H1 (cell line): Measurements from ENCODE around the gene CDK8. TPM values are rescaled to one million over a fixed set of nuclear protein-coding genes. Genes with fewer than 3 reads are reported as not detected.

Experiments
- CTCF ChIA-PET: fragments of 300-600 bp; sonication (Branson Sonifier 250); formaldehyde crosslinking; loops from one replicate; lab custom pipeline; 2021; ENCODE audit not compliant: partially characterized antibody; lab: Charles Lee
- POLR2A ChIA-PET: fragments of 300-600 bp; sonication (Branson Sonifier 250); formaldehyde crosslinking; loops from one replicate; lab custom pipeline; 2021; ENCODE audit warnings: inconsistent platforms; ENCODE audit not compliant: partially characterized antibody; lab: Charles Lee
- DNase-seq, 2 experiments: peaks; one replicate each; pipeline versions ENCODE4 v3.0.0 to v3.0.0-alpha.2; 2010 to 2022; ENCODE audit warnings: low spot score in 2 of 2, low read depth in 1 of 2, mixed read lengths in 1 of 2
- FAIRE-seq: peaks from 2 replicates; lab custom pipeline; 2011; peaks lifted over from hg19 to GRCh38; lab: Jason Lieb, UNC
- H2AFZ ChIP-seq: 2 replicates; pipeline ENCODE4 v1.8.1; 2012; ENCODE audit warnings: low read length, inconsistent platforms
- H2AK5ac ChIP-seq: 2 replicates; pipeline ENCODE4 v1.6.1; 2013; ENCODE audit warnings: low read depth, low read length
- H2BK120ac ChIP-seq: replicated peaks from 2 replicates; pipeline ENCODE3; 2013; ENCODE audit warnings: low read depth, low read length, inconsistent platforms
- H2BK12ac ChIP-seq: 2 replicates; pipeline ENCODE4 v1.6.1; 2013; ENCODE audit warnings: low read depth, low read length
- H2BK15ac ChIP-seq: 2 replicates; pipeline ENCODE4 v1.6.1; 2013; ENCODE audit warnings: low read length
- H2BK20ac ChIP-seq: 2 replicates; pipeline ENCODE4 v1.6.1; 2013; ENCODE audit warnings: low read length
- H2BK5ac ChIP-seq: 2 replicates; pipeline ENCODE4 v1.6.1; 2013; ENCODE audit warnings: low read depth, low read length
- H3K14ac ChIP-seq: 2 replicates; pipeline ENCODE4 v1.6.1; 2013; ENCODE audit warnings: inconsistent platforms; ENCODE audit not compliant: insufficient read length
- H3K18ac ChIP-seq: 2 replicates; pipeline ENCODE4 v1.6.1; 2013; ENCODE audit warnings: low read length; ENCODE audit errors: extremely low read depth
- H3K23ac ChIP-seq: 2 replicates; pipeline ENCODE4 v1.6.1; 2013; ENCODE audit warnings: inconsistent platforms; ENCODE audit not compliant: insufficient read length
- H3K23me2 ChIP-seq: 2 replicates; pipeline ENCODE4 v1.6.1; 2013; ENCODE audit warnings: low read depth, low read length
- H3K27ac ChIP-seq: 2 replicates; pipeline ENCODE4 v1.6.1; 2011; ENCODE audit warnings: low read depth, low read length, inconsistent platforms
- H3K27me3 ChIP-seq, 4 experiments: replicated peaks in 1 of 4; 1 replicate in 1 of 4; 2 replicates in 3 of 4; pipeline versions ENCODE4 v1.6.1 to v1.8.1; 2011 to 2013; ENCODE audit warnings: low read length in 3 of 4, mild to moderate bottlenecking in 3 of 4, inconsistent platforms in 2 of 4, mixed read lengths in 2 of 4, moderate library complexity in 1 of 4; ENCODE audit not compliant: control insufficient read depth in 3 of 4, insufficient read depth in 3 of 4; ENCODE audit errors: extremely low read depth in 1 of 4
- H3K36me3 ChIP-seq, 4 experiments: 2 replicates each; pipeline versions ENCODE4 v1.6.1 to v1.8.1; 2011 to 2013; ENCODE audit warnings: mild to moderate bottlenecking in 4 of 4, low read length in 3 of 4, moderate library complexity in 2 of 4, control low read depth in 1 of 4, inconsistent platforms in 1 of 4; ENCODE audit not compliant: insufficient read depth in 4 of 4, control insufficient read depth in 2 of 4
- H3K4ac ChIP-seq: replicated peaks from 2 replicates; pipeline ENCODE3; 2013; ENCODE audit warnings: low read length, low read depth, mixed read lengths, inconsistent platforms; ENCODE audit not compliant: insufficient read length
- H3K4me1 ChIP-seq, 4 experiments: replicated peaks in 1 of 4; 1 replicate in 1 of 4; 2 replicates in 3 of 4; pipeline versions ENCODE4 v1.6.1 to v1.8.1; 2011 to 2013; ENCODE audit warnings: low read length in 3 of 4, inconsistent platforms in 2 of 4, mixed read lengths in 1 of 4; ENCODE audit not compliant: insufficient read depth in 4 of 4, control insufficient read depth in 3 of 4
- H3K4me2 ChIP-seq, 2 experiments: 2 replicates each; pipeline versions ENCODE4 v1.6.1 to v1.8.1; 2011 to 2013; ENCODE audit warnings: low read depth in 2 of 2, low read length in 2 of 2, control low read depth in 1 of 2, inconsistent platforms in 1 of 2, mild to moderate bottlenecking in 1 of 2; ENCODE audit not compliant: insufficient read depth in 1 of 2
- H3K4me3 ChIP-seq, 4 experiments: fragments of 200-600, 300-600 bp in 1 of 4; sonication (generic), shearing (Covaris generic), sonication (Bioruptor Twin) in 1 of 4; 2 replicates each; pipeline versions ENCODE4 v1.5.1 to v1.8.1; 2011 to 2016; ENCODE audit warnings: low read length in 4 of 4, low read depth in 3 of 4, control low read depth in 2 of 4, inconsistent platforms in 2 of 4, mild to moderate bottlenecking in 2 of 4, mixed read lengths in 1 of 4, moderate library complexity in 1 of 4; ENCODE audit not compliant: insufficient read depth in 2 of 4; ENCODE audit errors: extremely low read depth in 1 of 4
- H3K56ac ChIP-seq: replicated peaks from 2 replicates; pipeline ENCODE3; 2013; ENCODE audit warnings: low read depth, mild to moderate bottlenecking, mixed read lengths, low read length, inconsistent platforms; ENCODE audit not compliant: insufficient read length
- H3K79me1 ChIP-seq: 2 replicates; pipeline ENCODE4 v1.6.1; 2013; ENCODE audit warnings: low read depth, low read length, control low read depth
- H3K79me2 ChIP-seq, 2 experiments: 2 replicates each; pipeline versions ENCODE4 v1.6.1 to v1.8.1; 2012 to 2013; ENCODE audit warnings: low read length in 2 of 2, mild to moderate bottlenecking in 2 of 2, inconsistent platforms in 1 of 2; ENCODE audit not compliant: insufficient read depth in 2 of 2, control insufficient read depth in 1 of 2
- H3K9ac ChIP-seq, 4 experiments: replicated peaks in 1 of 4; 1 replicate in 1 of 4; 2 replicates in 3 of 4; pipeline versions ENCODE4 v1.6.1 to v1.8.1; 2011 to 2013; ENCODE audit warnings: low read depth in 3 of 4, low read length in 3 of 4, control low read depth in 2 of 4, mild to moderate bottlenecking in 2 of 4, moderate library complexity in 2 of 4, inconsistent platforms in 1 of 4; ENCODE audit errors: extremely low read depth in 1 of 4
- H3K9me3 ChIP-seq, 2 experiments: 2 replicates each; pipeline versions ENCODE4 v1.6.1 to v1.8.1; 2012 to 2013; ENCODE audit warnings: mild to moderate bottlenecking in 2 of 2, moderate library complexity in 2 of 2, control low read depth in 1 of 2, inconsistent platforms in 1 of 2, low read depth in 1 of 2, low read length in 1 of 2, mixed read lengths in 1 of 2; ENCODE audit not compliant: insufficient read depth in 2 of 2
- H4K20me1 ChIP-seq, 2 experiments: replicated peaks in 1 of 2; 2 replicates each; pipeline versions ENCODE3 to v1.8.1; 2011 to 2013; ENCODE audit warnings: inconsistent platforms in 2 of 2, low read length in 2 of 2, mild to moderate bottlenecking in 1 of 2; ENCODE audit not compliant: insufficient read depth in 2 of 2, control insufficient read depth in 1 of 2
- H4K5ac ChIP-seq: 2 replicates; pipeline ENCODE4 v1.6.1; 2013; ENCODE audit warnings: low read length, low read depth, mixed read lengths, inconsistent platforms; ENCODE audit not compliant: insufficient read length
- H4K8ac ChIP-seq: 2 replicates; pipeline ENCODE4 v1.8.0; 2013; ENCODE audit warnings: mild to moderate bottlenecking, moderate library complexity, low read length, inconsistent platforms; ENCODE audit not compliant: insufficient read depth; ENCODE audit errors: extremely low read depth
- H4K91ac ChIP-seq: replicated peaks from 2 replicates; pipeline ENCODE3; 2013; ENCODE audit warnings: low read length, mixed read lengths, inconsistent platforms; ENCODE audit not compliant: insufficient read length
- CTBP2 ChIP-seq: IDR thresholded peaks from 2 replicates; pipeline ENCODE4 v1.7.0; 2011; ENCODE audit warnings: borderline replicate concordance, mild to moderate bottlenecking, moderate library complexity, mixed read lengths, low read length; ENCODE audit not compliant: insufficient read depth, insufficient read length
- E2F6 ChIP-seq: IDR thresholded peaks from 2 replicates; pipeline ENCODE4 v1.6.1; 2012; ENCODE audit warnings: inconsistent platforms
- EP300 ChIP-seq, 2 experiments: IDR thresholded peaks; 1 replicate in 1 of 2; 2 replicates in 1 of 2; pipeline ENCODE4 v1.6.1; 2011 to 2012; ENCODE audit warnings: low read depth in 2 of 2, low read length in 2 of 2, mild to moderate bottlenecking in 2 of 2, borderline replicate concordance in 1 of 2, inconsistent platforms in 1 of 2, moderate library complexity in 1 of 2
- JUN ChIP-seq: IDR thresholded peaks from 2 replicates; pipeline ENCODE4 v1.6.1; 2011; ENCODE audit warnings: low read depth, mild to moderate bottlenecking, improper control_type of control experiment, low read length
- KDM5A ChIP-seq: fragments of 200-600 bp; IDR thresholded peaks from 2 replicates; pipeline ENCODE4 v1.7.1; 2012; ENCODE audit warnings: mild to moderate bottlenecking, low read length, inconsistent platforms, mixed read lengths
- NANOG ChIP-seq: IDR thresholded peaks from 2 replicates; pipeline ENCODE4 v1.6.1; 2011; ENCODE audit warnings: low read length, low read depth, mild to moderate bottlenecking, inconsistent platforms; ENCODE audit not compliant: insufficient read depth, poor library complexity, severe bottlenecking
- SIX5 ChIP-seq: IDR thresholded peaks from 2 replicates; pipeline ENCODE4 v1.6.1; 2011; ENCODE audit warnings: mild to moderate bottlenecking, low read depth, low read length
- WGBS, 2 experiments: shearing (Covaris generic) in 1 of 2; methylation state at CpG; one replicate each; pipeline versions ENCODE4 v1.1.6 to v1.1.7; 2013 to 2015; ENCODE audit warnings: low lambda C conversion rate in 2 of 2, mixed read lengths in 2 of 2, inconsistent platforms in 1 of 2, low coverage in 1 of 2, missing lambda C conversion rate in 1 of 2; ENCODE audit not compliant: insufficient replicate concordance in 2 of 2, insufficient coverage in 1 of 2, insufficient read length in 1 of 2; ENCODE audit errors: extremely low coverage in 1 of 2, missing lambda C conversion rate in 1 of 2; 5-methylcytosine and 5-hydroxymethylcytosine counted together
- polyA plus RNA-seq, 7 experiments: library from polyadenylated mRNA; depleted of rRNA in 3 of 7; stranded (reverse) in 5 of 7; unstranded in 2 of 7; fragments of >200 nt in 5 of 7; fragments of 200-250 nt in 2 of 7; gene quantifications; 1 replicate in 5 of 7; 2 replicates in 1 of 7; 4 replicates in 1 of 7; pipeline versions ENCODE4 v1.2.1 to v1.2.3, GENCODE V29; 2011 to 2013; ENCODE audit warnings: missing spikeins in 2 of 7, mixed read lengths in 2 of 7
- total RNA-seq: library from RNA; stranded (reverse); fragmentation: NEBNext Ultra II Directional; extraction: Animal tissue kit (Norgen Biotek cat#: 25700); gene quantifications from 2 replicates; pipeline ENCODE4 v1.2.1, GENCODE V29; 2021

Gene CDK8
- total and polyA plus RNA-seq, 2 of the 8 experiments (the other 6 are each of a cell fraction or from before 2014, with no cell fraction given): 22.1 to 25.6 TPM

GRCh38 chr13:26382366-26382765, 128.4 kb downstream of the CDK8 start:
- no peak for FAIRE-seq
- H3K4me2 ChIP-seq: no peak overlapping the region
- no peak overlapping the region for H3K4ac ChIP-seq
- no peaks in the 10 kb centered on the region; a peak in 1 of 7 replicates for H3K4me1 ChIP-seq
- H2BK15ac ChIP-seq: no peak overlapping the region
- no peak overlapping the region for H2BK5ac ChIP-seq
- no peaks in the 10 kb centered on the region for H4K20me1 ChIP-seq
- no peak overlapping the region for H3K27ac ChIP-seq
- H4K91ac ChIP-seq: no peak overlapping the region
- no peak overlapping the region for H4K5ac ChIP-seq
- no peaks in the 10 kb centered on the region for H3K23me2 ChIP-seq
- H3K27me3 ChIP-seq: no peaks in the 10 kb centered on the region
- H2BK20ac ChIP-seq: no peak overlapping the region
- no peaks in the 10 kb centered on the region for H3K9me3 ChIP-seq
- H3K14ac ChIP-seq: no peak overlapping the region
- no peak overlapping the region for H3K23ac ChIP-seq
- TF ChIP-seq EP300 (IDR thresholded peaks at IDR 0.05; ENCODE audit: borderline replicate concordance in 1 of 2, low read depth in 2 of 2, low read length in 2 of 2): no peak
- no peak for TF ChIP-seq SIX5
- no peak for TF ChIP-seq JUN
- no peak for TF ChIP-seq E2F6
- no peak for TF ChIP-seq NANOG
- TF ChIP-seq CTBP2: no peak
- TF ChIP-seq KDM5A: no peak
- no peak overlapping the region for H2AK5ac ChIP-seq
- no peak overlapping the region for H2AFZ ChIP-seq
- H3K56ac ChIP-seq: no peak overlapping the region
- CTCF ChIA-PET: interaction anchor here (0.7 kb wide), 1 partner anchor 44 kb away, joined by 3 read pairs; no protein-coding TSS in a partner anchor
- DNase-seq: no peak
- H4K8ac ChIP-seq: no peak overlapping the region
- no peak overlapping the region for H3K18ac ChIP-seq
- H3K9ac ChIP-seq: no peak overlapping the region
- peaks cover 0 to 5% (median 0%) of the 10 kb centered on the region in 4 experiments; a peak in 2 of 8 replicates for H3K36me3 ChIP-seq
- no peak overlapping the region for H2BK120ac ChIP-seq
- H3K79me2 ChIP-seq: no peaks in the 10 kb centered on the region
- POLR2A ChIA-PET: no interaction called here
- 92% methylated on average over 2 of the region's 2 CpGs; no CpG with 5 or more reads in 1 of the 2 experiments for WGBS, 2 experiments
- H3K79me1 ChIP-seq: no peaks in the 10 kb centered on the region
- no peak overlapping the region for H3K4me3 ChIP-seq
- no peak overlapping the region for H2BK12ac ChIP-seq
